HG03108 (cell line): ENCODE measurements around the gene TRAF3IP1.
A peak's percentile ranks its signal among the peaks of the same experiment; 100 is the strongest.
"Not testable (repeated sequence)": the region's sequence is repeated elsewhere in the genome, so short reads cannot be mapped to it uniquely, and the experiment has no call there.

Experiments used
- ATAC-seq: cut with Tn5 transposase; IDR thresholded peaks from one replicate; pipeline ENCODE4 v1.9.1; 2021; ENCODE audit warnings: moderate library complexity; ENCODE audit not compliant: unreplicated experiment

TRAF3IP1 gene, protein sequence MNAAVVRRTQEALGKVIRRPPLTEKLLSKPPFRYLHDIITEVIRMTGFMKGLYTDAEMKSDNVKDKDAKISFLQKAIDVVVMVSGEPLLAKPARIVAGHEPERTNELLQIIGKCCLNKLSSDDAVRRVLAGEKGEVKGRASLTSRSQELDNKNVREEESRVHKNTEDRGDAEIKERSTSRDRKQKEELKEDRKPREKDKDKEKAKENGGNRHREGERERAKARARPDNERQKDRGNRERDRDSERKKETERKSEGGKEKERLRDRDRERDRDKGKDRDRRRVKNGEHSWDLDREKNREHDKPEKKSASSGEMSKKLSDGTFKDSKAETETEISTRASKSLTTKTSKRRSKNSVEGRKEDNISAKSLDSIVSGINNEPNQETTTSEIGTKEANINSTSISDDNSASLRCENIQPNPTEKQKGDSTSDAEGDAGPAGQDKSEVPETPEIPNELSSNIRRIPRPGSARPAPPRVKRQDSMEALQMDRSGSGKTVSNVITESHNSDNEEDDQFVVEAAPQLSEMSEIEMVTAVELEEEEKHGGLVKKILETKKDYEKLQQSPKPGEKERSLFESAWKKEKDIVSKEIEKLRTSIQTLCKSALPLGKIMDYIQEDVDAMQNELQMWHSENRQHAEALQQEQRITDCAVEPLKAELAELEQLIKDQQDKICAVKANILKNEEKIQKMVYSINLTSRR

DNA sequence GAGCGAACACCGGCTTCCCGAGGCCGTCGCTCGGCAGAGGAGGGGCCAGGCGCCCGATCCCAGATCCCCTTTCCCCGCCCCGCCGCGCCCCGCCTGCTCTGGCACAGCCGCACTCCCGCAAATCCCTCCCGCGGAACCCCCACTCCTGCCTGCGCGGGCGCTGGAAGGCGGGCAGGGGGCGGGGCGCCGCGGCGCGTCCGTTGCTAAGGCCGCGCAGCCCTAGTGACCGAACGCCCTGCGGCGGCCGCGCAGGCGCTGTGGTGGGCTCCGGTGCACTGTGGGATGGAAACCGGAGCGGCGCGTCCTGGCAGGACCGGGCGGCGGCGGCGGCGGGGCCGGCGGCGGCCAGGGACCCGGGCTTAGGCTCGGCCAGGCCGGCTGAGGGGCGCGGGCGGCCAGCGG is at the start of gene TRAF3IP1:
Gene TRAF3IP1 (plus strand): TSS at position 273 of the 402 bp plus-strand sequence. CDS start 145 bp downstream, outside the sequence.
- ATAC-seq, result peak; percentile 99

DNA sequence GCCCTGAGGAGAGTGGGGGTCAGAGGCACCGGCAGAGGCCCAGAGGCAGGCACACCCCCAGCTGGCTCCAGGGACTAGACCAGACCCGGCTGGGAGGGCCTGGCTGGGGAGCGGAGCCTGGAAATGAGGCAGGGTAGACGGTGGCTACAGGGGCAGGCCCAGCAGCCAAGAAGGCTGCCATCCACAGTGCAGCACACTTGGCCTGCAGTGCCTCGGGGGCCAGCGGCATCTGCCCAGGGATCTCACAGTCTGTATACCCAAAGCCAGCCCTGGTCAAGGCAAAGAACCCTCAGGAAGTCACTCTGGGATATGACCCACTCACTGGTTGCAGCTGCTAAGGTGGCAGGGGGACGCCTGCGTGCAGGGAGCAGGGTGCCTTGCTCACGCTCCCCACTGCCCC is 49.7 kb upstream of the TRAF3IP1 start:
- ATAC-seq, result no peak

DNA sequence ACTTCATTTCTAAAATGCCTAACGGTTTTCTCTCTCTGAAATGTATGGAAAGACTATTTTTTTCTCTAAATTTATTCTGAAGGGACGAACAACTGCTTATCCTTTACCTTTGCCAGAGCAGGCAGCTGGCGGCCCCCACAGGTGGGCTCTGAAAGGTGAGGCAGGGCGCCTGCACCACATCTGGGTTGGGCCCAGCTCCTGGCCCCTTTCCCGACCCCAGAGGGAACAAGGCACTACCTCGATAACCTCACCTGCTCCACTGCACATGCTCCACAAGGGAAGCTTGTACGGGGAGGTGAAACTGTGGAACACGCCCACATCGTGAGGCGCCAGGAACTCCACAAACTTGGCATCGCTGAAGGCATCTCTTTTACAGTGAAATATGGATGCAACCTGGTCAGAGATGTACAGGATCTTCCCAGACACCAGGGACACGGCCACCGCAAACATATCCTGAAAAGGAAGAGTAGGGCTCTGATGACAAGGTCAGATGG is 49.2 kb upstream of the TRAF3IP1 start:
- ATAC-seq, result no peak

DNA sequence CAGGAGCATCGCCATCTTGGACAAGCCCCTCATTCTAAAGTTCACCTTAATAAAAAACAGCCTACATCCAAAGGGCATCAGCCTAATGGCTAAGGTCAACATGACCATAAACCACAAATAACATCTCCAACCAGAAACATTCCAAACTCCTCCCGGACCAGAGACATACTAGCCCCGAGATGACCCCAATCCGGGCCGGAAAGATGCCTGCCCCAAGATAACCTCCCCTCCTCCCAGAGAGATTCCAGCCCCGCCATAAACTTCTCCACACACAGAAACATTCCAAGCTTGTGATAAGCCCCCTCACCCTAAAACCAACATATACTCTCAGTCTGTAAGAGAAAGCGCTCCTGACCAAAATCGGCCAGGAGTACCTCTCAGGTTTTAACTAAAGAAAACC is 48.6 kb upstream of the TRAF3IP1 start:
- not testable (repeated sequence) for ATAC-seq

DNA sequence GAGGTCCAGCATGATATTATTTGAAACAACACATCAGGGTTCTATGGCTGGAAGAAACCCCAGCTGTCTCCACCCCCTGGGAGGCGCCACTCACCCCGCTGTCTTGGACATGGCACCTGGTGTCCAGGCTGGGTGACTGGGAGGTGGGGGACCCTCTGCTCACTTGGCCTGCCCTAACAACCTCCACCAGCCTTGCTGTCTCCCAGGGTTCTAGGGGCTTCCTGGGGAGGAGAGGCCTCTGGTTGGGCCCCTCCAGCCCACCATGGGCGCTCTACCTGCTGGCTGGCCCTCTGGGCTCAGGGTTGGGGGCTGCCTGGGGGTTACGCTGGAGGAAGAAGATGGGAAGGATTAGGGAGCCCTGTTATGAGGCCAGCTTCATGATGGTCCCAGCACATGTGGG is 48.2 kb upstream of the TRAF3IP1 start:
- no peak for ATAC-seq

DNA sequence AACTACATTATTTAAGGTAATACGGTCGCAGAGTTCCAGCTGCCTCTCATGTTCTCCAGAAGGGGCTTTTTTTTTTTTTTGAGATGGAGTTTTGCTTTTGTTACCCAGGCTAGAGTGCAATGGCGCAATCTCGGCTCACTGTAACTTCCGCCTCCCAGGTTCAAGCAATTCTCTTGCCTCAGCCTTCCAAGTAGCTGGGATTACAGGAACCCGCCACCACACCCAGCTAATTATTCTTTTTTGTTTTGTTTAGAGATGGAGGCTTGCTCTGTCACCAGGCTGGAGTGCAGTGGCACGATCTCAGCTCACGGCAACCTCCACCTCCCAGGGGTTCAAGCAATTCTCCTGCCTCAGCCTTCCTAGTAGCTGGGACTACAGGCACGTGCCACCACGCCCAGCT is 46.9 kb upstream of the TRAF3IP1 start:
- ATAC-seq, result not testable (repeated sequence)

DNA sequence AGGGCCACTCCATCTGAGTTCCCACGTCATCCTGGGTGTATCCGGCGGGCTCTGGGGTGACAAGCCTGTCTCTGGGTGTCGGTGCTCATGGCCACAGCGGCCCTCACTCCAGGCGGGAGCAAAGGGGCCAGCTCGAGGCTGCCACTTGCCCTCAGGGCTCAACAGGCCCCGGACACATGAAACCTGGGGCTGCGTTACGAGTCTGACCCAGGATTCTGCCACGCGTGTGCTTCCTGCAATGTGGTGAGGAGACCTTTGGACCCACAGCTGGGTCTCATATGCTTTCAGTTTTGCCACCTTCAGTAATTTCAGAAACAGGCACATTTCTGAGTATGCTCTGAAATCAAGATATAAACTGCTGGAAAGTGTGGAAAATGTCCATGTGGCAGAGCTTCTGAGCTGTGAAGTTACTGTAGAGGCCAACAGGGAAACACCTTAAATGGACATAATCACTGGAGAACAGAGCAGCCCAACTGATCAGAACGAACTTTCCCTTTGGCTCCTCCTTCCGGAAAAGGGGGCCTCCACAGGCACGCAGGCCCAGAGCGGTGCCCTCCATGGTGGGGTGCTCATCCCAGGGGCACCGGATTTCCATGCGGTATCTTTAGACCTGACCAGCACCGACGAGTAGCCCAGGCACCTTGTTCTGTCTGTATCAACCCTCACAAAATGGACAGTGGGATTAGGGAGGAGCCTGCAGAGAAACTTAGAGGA is 46.0 kb upstream of the TRAF3IP1 start:
- no peak for ATAC-seq

DNA sequence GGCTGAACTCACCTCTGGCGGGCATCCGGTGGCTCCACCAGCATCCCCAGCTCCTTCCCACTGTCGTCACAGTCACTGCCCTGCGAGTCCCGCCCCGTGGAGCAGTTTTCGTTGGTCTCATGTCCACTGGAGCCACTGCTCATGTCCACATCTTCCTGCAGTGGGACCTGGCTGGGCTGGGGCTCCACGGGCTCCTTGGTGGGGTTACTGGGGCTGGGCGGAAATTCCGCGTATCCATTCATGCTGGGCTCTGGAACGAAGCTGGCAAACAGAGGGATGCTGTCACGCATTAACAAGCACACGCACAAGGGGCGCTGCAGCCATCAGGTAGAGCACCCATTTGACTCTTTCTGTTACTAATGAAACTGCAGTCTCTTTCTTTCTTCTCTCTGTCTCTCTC is 42.6 kb upstream of the TRAF3IP1 start:
- ATAC-seq, result no peak

DNA sequence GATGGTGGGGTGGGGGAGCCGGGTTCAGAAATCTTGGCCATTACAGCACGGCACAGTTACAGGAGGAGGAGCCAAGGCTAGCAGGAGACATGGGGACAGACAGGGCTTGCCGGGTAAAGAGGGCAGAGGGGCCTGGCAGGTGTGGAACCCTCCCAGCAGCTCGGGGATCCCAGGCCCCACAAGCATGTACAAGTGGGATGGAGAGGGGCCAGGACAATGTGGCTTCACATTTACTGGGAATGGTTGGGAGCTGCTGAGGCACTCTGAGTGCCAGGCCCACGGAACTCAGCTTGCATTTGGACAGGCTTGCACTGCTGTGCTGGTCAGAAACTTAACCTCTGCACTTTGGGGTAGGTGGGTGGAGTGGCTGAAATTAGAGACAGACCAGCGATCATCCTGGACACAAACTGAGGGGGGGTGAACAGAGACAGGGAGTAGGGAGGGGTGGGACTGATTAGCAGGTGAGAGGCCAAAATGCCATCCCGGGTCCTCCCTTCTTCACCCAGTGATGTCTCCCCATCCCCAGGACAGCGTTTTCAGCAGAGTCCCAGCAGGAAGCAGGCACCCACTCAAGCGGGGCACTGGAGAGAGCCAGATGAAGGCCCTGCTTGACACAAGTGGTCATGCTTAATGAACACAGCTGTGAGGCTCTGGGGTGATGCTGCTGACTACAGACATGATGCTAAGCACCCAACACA is 41.5 kb upstream of the TRAF3IP1 start:
- ATAC-seq, result no peak

DNA sequence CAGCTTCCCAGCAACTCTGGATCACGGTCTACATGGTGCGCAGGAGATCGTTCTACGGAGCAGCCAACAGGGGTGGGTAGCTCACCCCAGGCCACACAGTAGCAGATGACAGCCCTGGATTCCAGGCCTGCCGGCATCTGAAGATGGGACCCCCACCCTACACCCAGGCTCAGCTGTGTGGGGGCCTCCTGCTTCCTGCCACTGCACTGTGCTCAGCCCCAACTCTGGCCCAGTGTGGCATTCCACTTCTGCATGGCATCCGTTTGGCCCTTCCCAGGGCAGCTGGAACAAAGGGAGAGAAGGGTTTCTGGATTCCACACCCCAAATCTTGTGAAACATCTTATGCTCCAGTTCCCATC is 41.0 kb upstream of the TRAF3IP1 start:
- no peak for ATAC-seq

DNA sequence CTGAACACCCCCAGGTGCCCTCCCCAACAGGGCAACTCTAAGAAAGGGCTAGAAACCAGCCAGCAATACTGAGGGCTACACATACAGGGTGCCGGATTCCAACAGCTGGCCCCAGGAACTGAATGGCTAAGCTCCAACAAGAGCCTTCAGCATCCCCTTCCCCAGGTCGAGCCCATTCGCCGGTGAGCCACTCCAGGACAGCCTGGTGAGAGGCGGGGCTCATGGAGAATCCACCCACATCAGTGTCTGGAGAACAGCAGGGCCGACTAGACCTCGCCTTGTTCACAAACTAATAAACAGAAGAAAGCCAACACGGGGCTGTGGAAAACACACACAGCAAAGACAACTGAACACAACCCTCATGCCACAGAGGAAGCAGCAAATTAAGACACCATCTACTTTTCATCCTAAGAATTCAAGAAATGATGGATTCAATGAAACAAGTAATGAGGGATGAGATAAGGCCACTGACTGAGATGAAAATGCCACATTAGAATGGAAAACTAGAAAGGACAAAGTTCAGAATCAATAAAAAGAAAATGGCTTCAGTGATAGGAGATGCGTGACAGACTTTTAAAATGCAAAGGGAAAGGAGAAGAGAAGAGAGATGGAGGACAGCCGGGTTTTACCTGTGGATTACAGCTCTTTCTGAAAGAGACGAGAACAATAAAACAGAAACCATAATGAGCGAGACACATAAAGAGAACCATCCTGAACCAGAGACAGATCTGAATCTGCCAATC is 40.1 kb upstream of the TRAF3IP1 start:
- ATAC-seq, result no peak

DNA sequence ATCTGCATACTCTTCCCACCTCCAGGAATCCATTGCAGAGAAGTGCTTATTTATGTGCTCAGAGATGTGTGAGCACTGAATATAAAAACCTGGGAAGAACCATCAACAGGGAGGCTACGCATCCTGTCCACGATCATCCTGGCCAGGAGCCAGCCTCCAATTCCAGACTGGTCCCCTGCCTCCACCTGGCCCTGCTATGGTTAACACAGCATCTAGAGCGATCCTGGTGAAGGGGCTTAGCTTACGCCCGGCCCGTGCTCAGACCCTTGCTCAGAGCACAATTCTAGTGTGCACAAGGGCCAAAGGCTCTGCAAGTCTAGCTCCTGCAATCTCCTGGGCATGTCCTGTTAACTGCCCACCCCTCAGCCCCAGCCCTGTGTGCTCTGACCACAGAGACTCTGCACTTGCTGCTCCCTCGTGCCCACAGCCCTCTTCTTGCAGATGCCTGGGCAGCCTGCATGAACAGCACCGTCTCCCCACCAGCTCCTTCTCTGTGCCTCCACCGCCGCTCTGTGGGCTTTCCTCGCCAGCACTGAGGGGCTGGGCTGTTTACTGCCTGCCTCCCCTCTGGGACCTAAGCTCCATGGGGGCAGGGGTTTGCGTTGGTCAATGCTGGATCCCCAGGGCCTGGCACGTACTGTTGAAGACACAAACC is 38.4 kb upstream of the TRAF3IP1 start:
- ATAC-seq, result no peak

DNA sequence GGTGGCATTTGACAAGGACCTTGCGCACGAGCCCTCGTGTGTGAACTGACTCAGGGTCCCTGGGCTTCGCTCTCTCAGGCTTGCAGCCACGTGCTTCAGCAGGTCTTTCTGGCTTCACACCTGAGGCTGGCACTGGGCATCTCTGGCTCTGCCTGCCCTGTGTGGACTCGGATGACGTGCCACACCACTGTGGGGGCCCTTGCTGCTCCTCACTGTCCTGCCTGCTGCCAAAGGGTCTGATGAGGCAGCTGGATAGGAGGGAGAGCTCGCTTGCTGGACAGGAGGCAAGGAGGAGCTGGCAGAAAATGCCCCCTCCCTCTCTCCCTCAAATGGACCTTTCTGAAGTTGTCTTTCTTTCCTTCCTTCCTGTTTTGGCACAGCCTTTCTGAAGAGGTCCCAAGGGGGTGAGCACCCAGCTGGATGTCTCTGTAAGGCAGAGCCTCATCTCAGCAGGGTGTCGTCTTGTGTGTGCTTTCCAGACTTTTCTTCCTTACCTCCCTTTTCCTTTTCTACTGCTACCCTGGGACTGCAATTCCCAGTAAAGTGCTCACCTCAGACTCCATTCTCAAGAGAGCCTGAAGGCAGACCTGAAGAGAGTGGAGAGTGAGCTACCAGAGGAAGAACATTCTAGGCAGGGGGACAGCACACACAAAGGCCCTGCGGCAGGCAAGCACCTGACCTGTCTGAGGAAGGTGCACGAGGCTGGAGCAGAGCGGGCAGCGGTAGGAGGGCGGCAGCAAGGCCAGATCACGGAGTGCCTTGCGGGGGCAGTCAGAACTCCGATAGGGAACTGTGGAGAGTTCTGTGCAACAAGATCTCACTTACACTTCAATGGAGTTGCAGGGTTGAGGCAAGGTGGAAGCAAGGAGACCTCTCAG is 37.2 kb upstream of the TRAF3IP1 start:
- no peak for ATAC-seq

DNA sequence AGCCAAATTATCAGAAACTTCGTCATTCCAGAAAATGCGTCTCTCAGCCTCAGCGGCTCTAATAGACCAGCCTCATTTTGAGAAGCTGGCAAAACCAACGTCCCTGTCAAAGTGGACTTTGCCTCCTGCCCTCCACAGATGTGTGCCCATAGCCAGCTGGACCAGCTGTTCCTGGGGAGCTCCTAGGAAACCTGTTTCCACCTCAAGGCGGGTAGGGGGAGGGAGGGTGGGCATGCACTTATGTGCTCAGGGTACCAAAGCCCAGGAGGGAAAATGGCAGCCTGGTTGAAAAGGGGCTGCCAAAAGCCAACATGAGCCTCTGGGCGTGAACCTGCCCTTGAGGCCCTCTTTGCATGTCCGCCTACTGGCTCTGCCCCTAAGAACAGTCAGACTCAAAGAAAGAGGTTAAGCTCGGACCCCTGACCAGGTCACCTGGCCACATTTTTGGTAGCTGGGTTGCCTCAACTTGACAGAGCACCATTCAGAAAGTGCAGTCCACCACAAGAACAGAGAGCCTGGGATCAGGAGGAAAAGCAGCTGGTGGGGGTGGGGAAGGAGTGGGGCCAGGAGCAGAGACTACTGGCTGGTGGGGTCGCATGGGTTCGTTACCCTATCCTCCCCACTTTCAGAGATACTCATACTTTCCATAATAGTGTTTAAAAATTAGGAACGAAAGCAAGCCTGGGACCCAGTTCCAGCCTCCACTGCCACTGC is 35.4 kb upstream of the TRAF3IP1 start:
- ATAC-seq, result no peak

DNA sequence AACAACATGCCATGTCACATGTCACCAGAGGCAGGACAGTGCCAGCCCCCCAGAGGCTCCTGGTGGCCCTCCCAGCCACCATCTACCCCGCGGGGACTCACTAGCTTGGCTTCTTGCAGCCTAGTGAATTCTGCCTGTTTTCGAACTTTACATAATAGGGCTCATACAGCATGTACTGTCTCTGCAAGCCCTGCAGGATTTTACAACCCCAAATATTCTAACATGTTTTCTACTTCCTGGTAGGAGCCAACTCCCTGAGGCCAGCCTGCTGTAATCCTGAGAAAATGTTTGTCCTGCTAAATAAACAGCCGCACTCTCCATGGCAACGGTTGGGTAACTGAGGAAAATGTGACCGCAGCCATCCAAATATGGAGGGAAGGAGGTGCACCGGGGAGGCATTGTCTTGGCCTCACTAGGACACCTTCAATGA is 34.6 kb upstream of the TRAF3IP1 start:
- no peak for ATAC-seq

DNA sequence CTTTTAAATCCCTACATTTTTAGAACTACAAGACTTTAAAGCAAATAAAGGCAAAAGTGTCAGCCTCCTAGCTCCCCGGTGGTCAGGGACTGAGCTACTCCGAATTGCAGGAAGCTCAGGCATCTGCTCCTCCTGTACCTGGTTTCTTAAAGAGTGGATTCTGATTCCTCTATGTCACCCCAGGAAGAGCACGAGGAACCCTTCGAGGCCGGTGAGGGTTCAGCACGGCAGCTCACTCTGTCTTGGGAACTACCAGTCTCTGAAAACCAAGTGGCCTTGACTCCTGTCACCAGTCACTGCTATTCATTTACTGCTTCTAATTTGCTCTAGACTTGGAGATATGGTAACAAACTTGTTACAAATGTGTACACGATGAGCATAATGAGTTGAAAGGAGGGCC is 34.2 kb upstream of the TRAF3IP1 start:
- ATAC-seq, result no peak

DNA sequence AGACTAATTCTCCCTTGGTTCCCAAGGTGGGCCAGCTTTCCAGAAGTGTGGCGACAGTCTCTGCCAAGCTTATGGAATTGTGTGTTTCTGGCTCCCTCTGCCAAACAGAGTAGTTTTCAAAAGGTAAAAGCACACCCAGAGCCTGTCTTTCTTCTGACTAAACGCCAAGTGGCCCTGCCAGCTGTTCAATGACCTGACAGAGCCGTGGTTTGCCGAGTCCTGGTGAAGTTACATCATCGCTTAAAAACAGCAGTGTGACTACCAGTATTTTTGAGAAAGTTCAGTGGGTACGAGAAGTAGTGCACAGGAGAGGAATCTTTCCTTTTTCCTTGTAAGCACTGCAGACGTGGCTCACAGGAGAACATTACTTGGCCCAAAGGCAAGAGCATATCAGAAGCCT is 33.8 kb upstream of the TRAF3IP1 start:
- ATAC-seq, result no peak
